Heart left ventricle (tissue), 16 donors: ENCODE data around the gene KCNAB1. TPM values are rescaled to one million over a fixed set of nuclear protein-coding genes. Genes with fewer than 3 reads are reported as not detected.

Source experiments
- ATAC-seq, 4 donors: fragments of 200-7000 bp; cut with Tn5 transposase; one replicate each; pipeline ENCODE4 v1.9.1; 2020 to 2022; ENCODE audit warnings: moderate library complexity in 4 of 4, mild to moderate bottlenecking in 3 of 4, moderate number of reproducible peaks in 1 of 4
- DNase-seq, 5 donors: peaks; one replicate each; pipeline ENCODE4 v3.0.0-alpha.2; 2020
- H3K27ac ChIP-seq, 12 donors: fragments of 200-600 bp; sonication (generic) in 4 of 12; one replicate each; pipeline versions ENCODE4 v1.5.0 to v1.8.0; 2016 to 2022; ENCODE audit warnings: mild to moderate bottlenecking in 2 of 12
- H3K27me3 ChIP-seq, 9 donors: fragments of 200-600 bp; sonication (generic) in 2 of 9; one replicate each; pipeline versions ENCODE4 v1.5.1 to v1.8.0; 2016 to 2022; ENCODE audit warnings: mild to moderate bottlenecking in 3 of 9
- H3K36me3 ChIP-seq, 9 donors: fragments of 200-600 bp; sonication (generic) in 2 of 9; one replicate each; pipeline versions ENCODE4 v1.5.0 to v1.8.0; 2018 to 2022; ENCODE audit warnings: mild to moderate bottlenecking in 2 of 9
- H3K4me1 ChIP-seq, 12 donors: fragments of 200-600 bp; sonication (generic) in 4 of 12; one replicate each; pipeline versions ENCODE4 v1.5.0 to v1.8.0; 2016 to 2022; ENCODE audit warnings: mild to moderate bottlenecking in 3 of 12
- H3K4me3 ChIP-seq, 12 donors: fragments of 200-600 bp; sonication (generic) in 4 of 12; one replicate each; pipeline versions ENCODE4 v1.5.0 to v1.8.0; 2017 to 2022; ENCODE audit warnings: mild to moderate bottlenecking in 9 of 12, moderate library complexity in 4 of 12
- H3K9me3 ChIP-seq, 12 donors: fragments of 200-600 bp; sonication (generic) in 4 of 12; one replicate each; pipeline versions ENCODE4 v1.5.0 to v1.8.0; 2016 to 2022; ENCODE audit warnings: mild to moderate bottlenecking in 1 of 12
- CTCF ChIP-seq, 12 donors: fragments of 200-600 bp; sonication (generic) in 4 of 12; IDR thresholded peaks; one replicate each; pipeline versions ENCODE4 v1.5.0 to v1.8.0; 2018 to 2022; ENCODE audit warnings: antibody characterized with exemption in 12 of 12, mild to moderate bottlenecking in 5 of 12
- POLR2A ChIP-seq, 2 donors: fragments of 450-650 bp; IDR thresholded peaks; one replicate each; pipeline ENCODE4 v1.6.1; 2017; ENCODE audit warnings: antibody characterized with exemption in 2 of 2, mild to moderate bottlenecking in 2 of 2, moderate library complexity in 2 of 2
- WGBS, 4 donors: extraction: QIAGEN DNeasy Blood & Tissue Kit in 2 of 4; methylation state at CpG; one replicate each; pipeline versions ENCODE4 v1.1.5 to v1.1.7; 2013 to 2018; 5-methylcytosine and 5-hydroxymethylcytosine counted together
- intact Hi-C, 10 donors: fragments of 100-400 bp; cut with DNase I; formaldehyde crosslinking; loops; one replicate each; pipeline versions ENCODE4 v1.11.1 to v1.14.2; 2022
- polyA plus RNA-seq, 2 donors: library from polyadenylated mRNA; stranded (reverse); fragments of 200-250 nt; gene quantifications; one replicate each; pipeline ENCODE4 v1.2.3, GENCODE V29; 2013
- total RNA-seq, 9 donors: library from RNA; depleted of rRNA in 2 of 9; stranded (reverse); fragments of >200 nt in 2 of 9; fragmentation: NEBNext Ultra II Directional in 3 of 9; extraction: Animal tissue kit (Norgen Biotek cat#: 25700) in 3 of 9; gene quantifications; one replicate each; pipeline versions ENCODE4 v1.1.0 to v1.2.4, GENCODE V29; 2016 to 2023
- donor health status: ischemic (EF 13 %, LVEDD 7.1; RV severe dilation, severe dysfunction).
- donor health status: healthy with polysubstance abuse.
- donor health status: DM: no; HTN: yes; CAD: no.
- donor health status: DM: no; HTN: no; CAD: no.
- donor health status: ischemic (EF 25% LVEDD 6.9; RV normal size, moderate dysfunction).
- donor health status: ischemic (EF 25% LVEDD 5.7; RV mildly dilated, moderate dysfunction).
- donor health status: healthy.
- donor health status: DM: yes; HTN: yes; CAD: no.
- donor health status: ischemic (EF 35%, LVEDD 5.7; RV mildly dilated, moderate dysfunction).
- donor health status: nonischemic (EF 11% LVEDD 7.7; RV severe dilation, severe dysfunction).
- donor health status: DM: yes; HTN: yes; CAD: no.
- donor health status: PGD.
- donor health status: ischemic (EF 29% LVEDD 5.4; RV normal size, mild dysfunction).
- donor health status: nonischemic (EF 23%, LVEDD 6.1; RV moderate dilation, normal function).

KCNAB1 gene
- total and polyA plus RNA-seq, 11 donors: 1.1 to 3.5 (median 2.3) TPM

- Histone ChIP-seq H3K27me3 (no peaks in the 10 kb centered on the region), H3K9me3 (no peaks in the 10 kb centered on the region), H3K27ac (no peak overlapping the region), H3K36me3 (no peaks in the 10 kb centered on the region), H3K4me1 (no peaks in the 10 kb centered on the region), H3K4me3 (no peak overlapping the region)
- no peak for TF ChIP-seq POLR2A (IDR thresholded peaks at IDR 0.05)
- TF ChIP-seq CTCF (IDR thresholded peaks at IDR 0.05): no peak
- no peak for DNase-seq
- 85 to 92% (median 89%) methylated on average over 6 of the region's 6 CpGs for WGBS, 4 donors
- no peak for ATAC-seq
- intact Hi-C loops: no loop called here
Measured at GRCh38 chr3:156214676-156215075, 94.3 kb downstream of the KCNAB1 start.

GRCh38 chr3:156215751-156216150 lies 95.4 kb downstream of the KCNAB1 start:
- intact Hi-C loops: no loop called here
- H3K27ac ChIP-seq: no peak overlapping the region
- no peak overlapping the region for H3K4me3 ChIP-seq
- peaks cover 0 to 1% (median 0%) of the 10 kb centered on the region in 12 donors for H3K9me3 ChIP-seq
- ATAC-seq (no peak), DNase-seq (no peak)
- TF ChIP-seq POLR2A (IDR thresholded peaks at IDR 0.05): no peak
- TF ChIP-seq CTCF (IDR thresholded peaks at IDR 0.05): no peak
- H3K27me3 ChIP-seq: no peaks in the 10 kb centered on the region
- no peaks in the 10 kb centered on the region for H3K36me3 ChIP-seq
- no peaks in the 10 kb centered on the region for H3K4me1 ChIP-seq
- WGBS, 4 donors: 86 to 90% (median 87%) methylated on average over 3 of the region's 3 CpGs

- Histone ChIP-seq H3K9me3 (peaks cover 0 to 6% (median 0%) of the 10 kb centered on the region in 12 donors), H3K4me1 (no peaks in the 10 kb centered on the region), H3K27ac (no peak overlapping the region), H3K27me3 (no peaks in the 10 kb centered on the region), H3K36me3 (no peaks in the 10 kb centered on the region), H3K4me3 (no peak overlapping the region)
- intact Hi-C loops: no loop called here
- ATAC-seq (no peak), DNase-seq (no peak)
- WGBS, 4 donors: 71 to 85% (median 83%) methylated on average over 2 of the region's 2 CpGs
- TF ChIP-seq POLR2A (IDR thresholded peaks at IDR 0.05) (no peak), CTCF (IDR thresholded peaks at IDR 0.05) (no peak)
Measured at GRCh38 chr3:156216216-156216615, 95.8 kb downstream of the KCNAB1 start.

GRCh38 chr3:156216852-156217251 lies 96.5 kb downstream of the KCNAB1 start:
- no peak for DNase-seq
- peaks cover 0 to 6% (median 0%) of the 10 kb centered on the region in 12 donors for H3K9me3 ChIP-seq
- no peak for ATAC-seq
- H3K36me3 ChIP-seq: no peaks in the 10 kb centered on the region
- intact Hi-C loops: no loop called here
- no peak overlapping the region for H3K4me3 ChIP-seq
- H3K27ac ChIP-seq: no peak overlapping the region
- TF ChIP-seq POLR2A (IDR thresholded peaks at IDR 0.05) (no peak), CTCF (IDR thresholded peaks at IDR 0.05) (no peak)
- no peaks in the 10 kb centered on the region for H3K4me1 ChIP-seq
- WGBS, 4 donors: 69 to 78% (median 70%) methylated on average over 3 of the region's 3 CpGs
- H3K27me3 ChIP-seq: no peaks in the 10 kb centered on the region
